ENCODE results near the gene ACAN.

ACAN gene

GRCh38 chr15:88904624-88905327 is 101.5 kb downstream of the ACAN start:
- ChIA-PET POLR2A (no interaction called here), CTCF (interaction anchor here (0.7 to 3.3 kb wide), 23 partner anchors 9 to 408 kb away, joined by 3 to 23 read pairs (median 4); partner anchors contain the start of gene HAPLN3)
- Histone ChIP-seq H3K4me3 (ENCODE audit: control insufficient read depth in 1 of 7, extremely low read depth in 1 of 7, insufficient read depth in 4 of 7, low read depth in 2 of 7, low read length in 6 of 7) (no peak overlapping the region), H3K4me1 (ENCODE audit: control extremely low read depth in 1 of 4, control insufficient read depth in 4 of 4, insufficient read depth in 4 of 4, low read length in 3 of 4) (peaks cover 0 to 7% (median 5%) of the 10 kb centered on the region in 4 experiments), H3K9me3 (ENCODE audit: control extremely low read depth in 1 of 5, control insufficient read depth in 4 of 5, insufficient read depth in 2 of 5, low read depth in 1 of 5, low read length in 4 of 5) (no peaks in the 10 kb centered on the region), H3K27me3 (replicated peaks in 2 of 5; ENCODE audit: control insufficient read depth in 4 of 5, insufficient read depth in 5 of 5, low read length in 4 of 5) (no peaks in the 10 kb centered on the region), H3K27ac (ENCODE audit: insufficient read depth in 1 of 2, low read depth in 1 of 2, low read length in 2 of 2, poor library complexity in 1 of 2, severe bottlenecking in 2 of 2) (no peak overlapping the region), H3K36me3 (ENCODE audit: control insufficient read depth in 4 of 4, insufficient read depth in 4 of 4, low read length in 3 of 4) (peaks cover 0 to 70% (median 38%) of the 10 kb centered on the region in 4 experiments)
- 47% methylated on average over 9 of the region's 10 CpGs for WGBS (ENCODE audit: insufficient coverage)
- DNase-seq, result peak; percentile 70 to 83 (median 79)

GRCh38 chr15:88905576-88905975 is 102.3 kb downstream of the ACAN start:
- 100% methylated on average over 5 of the region's 11 CpGs for WGBS (ENCODE audit: insufficient coverage)
- Histone ChIP-seq H3K4me1 (ENCODE audit: control extremely low read depth in 1 of 4, control insufficient read depth in 4 of 4, insufficient read depth in 4 of 4, low read length in 3 of 4) (peaks cover 0 to 7% (median 5%) of the 10 kb centered on the region in 4 experiments), H3K4me3 (ENCODE audit: control insufficient read depth in 1 of 7, extremely low read depth in 1 of 7, insufficient read depth in 4 of 7, low read depth in 2 of 7, low read length in 6 of 7) (no peak overlapping the region), H3K36me3 (ENCODE audit: control insufficient read depth in 4 of 4, insufficient read depth in 4 of 4, low read length in 3 of 4) (peaks cover 0 to 71% (median 42%) of the 10 kb centered on the region in 4 experiments), H3K27ac (ENCODE audit: insufficient read depth in 1 of 2, low read depth in 1 of 2, low read length in 2 of 2, poor library complexity in 1 of 2, severe bottlenecking in 2 of 2) (no peak overlapping the region), H3K9me3 (ENCODE audit: control extremely low read depth in 1 of 5, control insufficient read depth in 4 of 5, insufficient read depth in 2 of 5, low read depth in 1 of 5, low read length in 4 of 5) (no peaks in the 10 kb centered on the region), H3K27me3 (replicated peaks in 2 of 5; ENCODE audit: control insufficient read depth in 4 of 5, insufficient read depth in 5 of 5, low read length in 4 of 5) (no peaks in the 10 kb centered on the region)
- ChIA-PET CTCF (interaction anchor here (0.8 to 3.3 kb wide), 18 partner anchors 9 to 396 kb away, joined by 3 to 23 read pairs (median 5); partner anchors contain the start of gene HAPLN3), POLR2A (no interaction called here)
- DNase-seq, result no peak

- H3K27ac ChIP-seq (ENCODE audit: insufficient read depth in 1 of 2, low read depth in 1 of 2, low read length in 2 of 2, poor library complexity in 1 of 2, severe bottlenecking in 2 of 2), result no peak overlapping the region
- H3K27me3 ChIP-seq (replicated peaks in 2 of 5; ENCODE audit: control insufficient read depth in 4 of 5, insufficient read depth in 5 of 5, low read length in 4 of 5), result no peaks in the 10 kb centered on the region
- no peaks in the 10 kb centered on the region for H3K9me3 ChIP-seq (ENCODE audit: control extremely low read depth in 1 of 5, control insufficient read depth in 4 of 5, insufficient read depth in 2 of 5, low read depth in 1 of 5, low read length in 4 of 5)
- H3K4me1 ChIP-seq (ENCODE audit: control extremely low read depth in 1 of 4, control insufficient read depth in 4 of 4, insufficient read depth in 4 of 4, low read length in 3 of 4), result peaks cover 0 to 7% (median 5%) of the 10 kb centered on the region in 4 experiments
- peaks cover 0 to 67% (median 41%) of the 10 kb centered on the region in 4 experiments for H3K36me3 ChIP-seq (ENCODE audit: control insufficient read depth in 4 of 4, insufficient read depth in 4 of 4, low read length in 3 of 4)
- DNase-seq, result no peak
- ChIA-PET POLR2A (no interaction called here), CTCF (interaction anchor here (1.1 to 2.8 kb wide), 7 partner anchors 8 to 269 kb away, joined by 3 to 18 read pairs (median 5); no protein-coding TSS in a partner anchor)
- 100% methylated on average over 1 of the region's 1 CpG for WGBS (ENCODE audit: insufficient coverage)
- no peak overlapping the region for H3K4me3 ChIP-seq (ENCODE audit: control insufficient read depth in 1 of 7, extremely low read depth in 1 of 7, insufficient read depth in 4 of 7, low read depth in 2 of 7, low read length in 6 of 7)
These were observed 102.9 kb downstream of the ACAN start for GRCh38 chr15:88906130-88906529.

GRCh38 chr15:88906551-88906950 is 103.3 kb downstream of the ACAN start:
- peaks cover 0 to 63% (median 38%) of the 10 kb centered on the region in 4 experiments for H3K36me3 ChIP-seq (ENCODE audit: control insufficient read depth in 4 of 4, insufficient read depth in 4 of 4, low read length in 3 of 4)
- no peak for DNase-seq
- 93% methylated on average over 7 of the region's 7 CpGs for WGBS (ENCODE audit: insufficient coverage)
- H3K4me3 ChIP-seq (ENCODE audit: control insufficient read depth in 1 of 7, extremely low read depth in 1 of 7, insufficient read depth in 4 of 7, low read depth in 2 of 7, low read length in 6 of 7), result no peak overlapping the region
- POLR2A ChIA-PET, result no interaction called here
- H3K27ac ChIP-seq (ENCODE audit: insufficient read depth in 1 of 2, low read depth in 1 of 2, low read length in 2 of 2, poor library complexity in 1 of 2, severe bottlenecking in 2 of 2), result no peak overlapping the region
- no peaks in the 10 kb centered on the region for H3K27me3 ChIP-seq (replicated peaks in 2 of 5; ENCODE audit: control insufficient read depth in 4 of 5, insufficient read depth in 5 of 5, low read length in 4 of 5)
- CTCF ChIA-PET, result interaction anchor here (1.5 to 2.8 kb wide), 2 partner anchors 10 to 111 kb away, joined by 3 to 18 read pairs; no protein-coding TSS in a partner anchor
- H3K4me1 ChIP-seq (ENCODE audit: control extremely low read depth in 1 of 4, control insufficient read depth in 4 of 4, insufficient read depth in 4 of 4, low read length in 3 of 4), result peaks cover 0 to 7% (median 5%) of the 10 kb centered on the region in 4 experiments
- H3K9me3 ChIP-seq (ENCODE audit: control extremely low read depth in 1 of 5, control insufficient read depth in 4 of 5, insufficient read depth in 2 of 5, low read depth in 1 of 5, low read length in 4 of 5), result no peaks in the 10 kb centered on the region

- Histone ChIP-seq H3K9me3 (ENCODE audit: control extremely low read depth in 1 of 5, control insufficient read depth in 4 of 5, insufficient read depth in 2 of 5, low read depth in 1 of 5, low read length in 4 of 5) (no peaks in the 10 kb centered on the region), H3K4me3 (ENCODE audit: control insufficient read depth in 1 of 7, extremely low read depth in 1 of 7, insufficient read depth in 4 of 7, low read depth in 2 of 7, low read length in 6 of 7) (no peak overlapping the region), H3K4me1 (ENCODE audit: control extremely low read depth in 1 of 4, control insufficient read depth in 4 of 4, insufficient read depth in 4 of 4, low read length in 3 of 4) (peaks cover 0 to 13% (median 11%) of the 10 kb centered on the region in 4 experiments), H3K36me3 (ENCODE audit: control insufficient read depth in 4 of 4, insufficient read depth in 4 of 4, low read length in 3 of 4) (peaks cover 0 to 59% (median 35%) of the 10 kb centered on the region in 4 experiments), H3K27ac (ENCODE audit: insufficient read depth in 1 of 2, low read depth in 1 of 2, low read length in 2 of 2, poor library complexity in 1 of 2, severe bottlenecking in 2 of 2) (no peak overlapping the region), H3K27me3 (replicated peaks in 2 of 5; ENCODE audit: control insufficient read depth in 4 of 5, insufficient read depth in 5 of 5, low read length in 4 of 5) (no peaks in the 10 kb centered on the region)
- ChIA-PET POLR2A (no interaction called here), CTCF (no interaction called here)
- WGBS (ENCODE audit: insufficient coverage), result 89% methylated on average over 13 of the region's 14 CpGs
- DNase-seq, result no peak
These were observed 103.9 kb downstream of the ACAN start for GRCh38 chr15:88907111-88907510.

GRCh38 chr15:88908123-88908522 is 104.9 kb downstream of the ACAN start:
- no peak overlapping the region for H3K4me3 ChIP-seq (ENCODE audit: control insufficient read depth in 1 of 7, extremely low read depth in 1 of 7, insufficient read depth in 4 of 7, low read depth in 2 of 7, low read length in 6 of 7)
- H3K27ac ChIP-seq (ENCODE audit: insufficient read depth in 1 of 2, low read depth in 1 of 2, low read length in 2 of 2, poor library complexity in 1 of 2, severe bottlenecking in 2 of 2), result no peak overlapping the region
- DNase-seq, result no peak
- H3K9me3 ChIP-seq (ENCODE audit: control extremely low read depth in 1 of 5, control insufficient read depth in 4 of 5, insufficient read depth in 2 of 5, low read depth in 1 of 5, low read length in 4 of 5), result no peaks in the 10 kb centered on the region
- H3K4me1 ChIP-seq (ENCODE audit: control extremely low read depth in 1 of 4, control insufficient read depth in 4 of 4, insufficient read depth in 4 of 4, low read length in 3 of 4), result peaks cover 0 to 21% (median 18%) of the 10 kb centered on the region in 4 experiments
- H3K27me3 ChIP-seq (replicated peaks in 2 of 5; ENCODE audit: control insufficient read depth in 4 of 5, insufficient read depth in 5 of 5, low read length in 4 of 5), result no peaks in the 10 kb centered on the region
- peaks cover 0 to 50% (median 28%) of the 10 kb centered on the region in 4 experiments for H3K36me3 ChIP-seq (ENCODE audit: control insufficient read depth in 4 of 4, insufficient read depth in 4 of 4, low read length in 3 of 4)
- 91% methylated on average over 9 of the region's 12 CpGs for WGBS (ENCODE audit: insufficient coverage)
- ChIA-PET CTCF (interaction anchor here (1.0 to 2.0 kb wide), 3 partner anchors 10 to 269 kb away, joined by 3 to 9 read pairs (median 4); no protein-coding TSS in a partner anchor), POLR2A (no interaction called here)

Measured in common myeloid progenitor, CD34-positive (primary cell).